Astrocyte (in vitro differentiated cells and primary cell): ENCODE data around the gene ZNF627. TPM values are rescaled to one million over a fixed set of nuclear protein-coding genes. Genes with fewer than 3 reads are reported as not detected.

Experiments
- DNase-seq: peaks from one replicate; pipeline ENCODE4 v3.0.0-alpha.2; 2010; ENCODE audit warnings: low read depth
- FAIRE-seq: peaks from 2 replicates; lab custom pipeline; 2011; peaks lifted over from hg19 to GRCh38; lab: Jason Lieb, UNC
- H2AFZ ChIP-seq: 2 replicates; pipeline ENCODE4 v1.6.0; 2012; ENCODE audit warnings: low read depth, low read length, inconsistent platforms
- H3K27ac ChIP-seq: 2 replicates; pipeline ENCODE4 v1.5.1; 2011; ENCODE audit warnings: low read depth, low read length, inconsistent platforms
- H3K27me3 ChIP-seq: 2 replicates; pipeline ENCODE4 v1.6.0; 2011; ENCODE audit warnings: low read length, inconsistent platforms; ENCODE audit not compliant: insufficient read depth
- H3K36me3 ChIP-seq: 2 replicates; pipeline ENCODE4 v1.5.1; 2011; ENCODE audit warnings: low read length, inconsistent platforms; ENCODE audit not compliant: insufficient read depth
- H3K4me1 ChIP-seq: 2 replicates; pipeline ENCODE4 v1.5.1; 2011; ENCODE audit warnings: low read length, inconsistent platforms; ENCODE audit not compliant: insufficient read depth
- H3K4me2 ChIP-seq: 2 replicates; pipeline ENCODE4 v1.6.0; 2012; ENCODE audit warnings: low read length, inconsistent platforms
- H3K4me3 ChIP-seq: 2 replicates; pipeline ENCODE4 v1.5.1; 2011; ENCODE audit warnings: low read depth, mild to moderate bottlenecking, low read length, inconsistent platforms; ENCODE audit not compliant: insufficient read depth
- H3K79me2 ChIP-seq: 2 replicates; pipeline ENCODE4 v1.6.0; 2012; ENCODE audit warnings: mild to moderate bottlenecking, low read length, inconsistent platforms; ENCODE audit not compliant: insufficient read depth
- H3K9ac ChIP-seq: 2 replicates; pipeline ENCODE4 v1.6.0; 2012; ENCODE audit warnings: mild to moderate bottlenecking, low read length, inconsistent platforms
- H3K9me3 ChIP-seq: 2 replicates; pipeline ENCODE4 v1.5.1; 2012; ENCODE audit warnings: low read depth, mild to moderate bottlenecking, low read length, inconsistent platforms; ENCODE audit not compliant: insufficient read depth
- H4K20me1 ChIP-seq: 2 replicates; pipeline ENCODE4 v1.6.0; 2012; ENCODE audit warnings: low read length, inconsistent platforms; ENCODE audit not compliant: insufficient read depth
- H3K27ac Mint-ChIP-seq: one replicate; pipeline ENCODE4 v1.8.0; 2021; ENCODE audit warnings: mild to moderate bottlenecking, mixed read lengths; ENCODE audit not compliant: unreplicated experiment
- H3K27me3 Mint-ChIP-seq: one replicate; pipeline ENCODE4 v1.8.0; 2021; ENCODE audit warnings: low read depth, mixed read lengths; ENCODE audit not compliant: unreplicated experiment
- H3K36me3 Mint-ChIP-seq: one replicate; pipeline ENCODE4 v1.8.0; 2021; ENCODE audit warnings: low read depth, mixed read lengths; ENCODE audit not compliant: unreplicated experiment
- H3K4me1 Mint-ChIP-seq: one replicate; pipeline ENCODE4 v1.8.0; 2021; ENCODE audit warnings: low read depth, mixed read lengths; ENCODE audit not compliant: unreplicated experiment
- H3K4me3 Mint-ChIP-seq: one replicate; pipeline ENCODE4 v1.8.0; 2021; ENCODE audit warnings: mild to moderate bottlenecking, moderate library complexity, mixed read lengths; ENCODE audit not compliant: unreplicated experiment
- H3K9me3 Mint-ChIP-seq: one replicate; pipeline ENCODE4 v1.8.0; 2021; ENCODE audit warnings: mild to moderate bottlenecking, mixed read lengths; ENCODE audit not compliant: unreplicated experiment
- EZH2 ChIP-seq: IDR thresholded peaks from 2 replicates; pipeline ENCODE4 v1.6.1; 2012; ENCODE audit warnings: mild to moderate bottlenecking, low read length, inconsistent platforms; ENCODE audit not compliant: insufficient read depth
- total RNA-seq: library from RNA; stranded (reverse); gene quantifications from 2 replicates; pipeline ENCODE4 v1.2.1, GENCODE V29; 2021
- TF ChIP-seq, protein P1 (sequence below): IDR thresholded peaks from 2 replicates; pipeline ENCODE4 v1.5.1; 2011; ENCODE audit warnings: low read depth, mild to moderate bottlenecking, inconsistent platforms, low read length, moderate library complexity; ENCODE audit not compliant: insufficient read depth

The ZNF627 gene
- total RNA-seq, 1 donor from 2014 or later: 20.5 TPM

DNA sequence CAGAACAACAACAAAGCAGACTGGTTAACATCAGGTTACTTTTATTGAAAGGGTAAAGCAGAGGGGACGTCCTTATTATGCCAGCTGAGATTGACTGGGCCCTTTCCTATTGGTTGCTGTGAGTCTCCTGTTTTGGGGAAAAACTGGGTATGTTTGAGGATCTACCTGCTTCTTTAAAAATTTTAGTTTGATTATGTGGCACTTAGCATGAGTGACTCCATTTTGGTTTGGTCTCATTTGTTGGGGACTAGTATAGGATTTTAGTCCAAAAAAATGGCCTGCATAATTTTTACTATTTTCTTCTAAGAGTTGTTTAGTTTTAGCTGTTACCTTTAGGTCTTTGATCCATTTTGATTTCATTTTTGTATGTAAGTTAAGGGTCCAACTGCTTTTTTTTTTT lies 14.4 kb downstream of the ZNF627 start:
- Histone ChIP-seq H3K36me3 (peaks cover 29% of the 10 kb centered on the region), H3K9me3 (peaks cover 21% of the 10 kb centered on the region)
- H3K9me3 Mint-ChIP-seq: peaks cover 14% of the 10 kb centered on the region

DNA sequence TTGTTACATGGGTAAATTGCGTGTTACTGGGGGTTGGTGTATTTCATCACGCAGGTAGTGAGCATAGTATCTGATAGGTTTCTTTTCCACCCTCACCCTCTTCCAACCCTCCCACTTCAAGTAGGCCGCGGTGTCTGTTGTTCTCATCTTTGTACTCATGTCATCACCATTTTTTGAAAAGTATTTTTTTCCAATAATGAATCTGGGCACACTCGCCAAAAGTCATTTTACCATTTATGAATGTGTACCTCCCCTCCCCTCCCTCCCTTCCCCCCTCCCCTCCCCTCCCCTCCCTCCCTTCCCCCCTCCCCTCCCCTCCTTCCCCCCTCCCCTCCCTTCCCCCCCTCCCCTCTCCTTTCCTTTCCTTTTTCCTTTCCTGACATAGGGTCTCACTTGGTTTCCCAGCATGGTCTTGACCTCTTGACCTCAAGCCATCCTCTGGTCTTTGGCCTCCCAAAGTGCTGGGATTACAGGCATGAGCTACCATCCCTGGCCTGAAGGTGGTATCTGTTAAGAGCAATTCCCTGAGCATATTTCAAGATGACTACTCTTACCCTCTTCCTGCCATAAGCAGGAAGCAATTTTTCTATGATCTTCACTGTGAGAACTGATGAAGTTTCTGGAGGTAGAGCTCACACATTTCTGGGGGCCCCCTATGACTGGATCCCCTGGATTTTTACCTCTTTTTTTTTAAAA lies 15.7 kb downstream of the ZNF627 start:
- DNase-seq (no peak), FAIRE-seq (no peak)
- H3K9me3 Mint-ChIP-seq: peaks cover 26% of the 10 kb centered on the region
- no peak overlapping the region for H3K4me2 ChIP-seq
- no peak overlapping the region for H3K4me3 ChIP-seq
- H3K27me3 ChIP-seq: no peaks in the 10 kb centered on the region
- peaks cover 66% of the 10 kb centered on the region for H3K79me2 ChIP-seq
- peaks cover 32% of the 10 kb centered on the region for H3K36me3 ChIP-seq
- H3K9ac ChIP-seq: no peak overlapping the region
- peaks cover 34% of the 10 kb centered on the region for H4K20me1 ChIP-seq
- H3K36me3 Mint-ChIP-seq: peaks cover 43% of the 10 kb centered on the region
- H3K4me1 Mint-ChIP-seq: no peaks in the 10 kb centered on the region
- no peak overlapping the region for H3K27ac Mint-ChIP-seq
- peaks cover 30% of the 10 kb centered on the region for H3K9me3 ChIP-seq
- no peak overlapping the region for H2AFZ ChIP-seq
- H3K4me3 Mint-ChIP-seq: no peak overlapping the region
- H3K27me3 Mint-ChIP-seq: no peaks in the 10 kb centered on the region
- TF ChIP-seq, protein P1, sequence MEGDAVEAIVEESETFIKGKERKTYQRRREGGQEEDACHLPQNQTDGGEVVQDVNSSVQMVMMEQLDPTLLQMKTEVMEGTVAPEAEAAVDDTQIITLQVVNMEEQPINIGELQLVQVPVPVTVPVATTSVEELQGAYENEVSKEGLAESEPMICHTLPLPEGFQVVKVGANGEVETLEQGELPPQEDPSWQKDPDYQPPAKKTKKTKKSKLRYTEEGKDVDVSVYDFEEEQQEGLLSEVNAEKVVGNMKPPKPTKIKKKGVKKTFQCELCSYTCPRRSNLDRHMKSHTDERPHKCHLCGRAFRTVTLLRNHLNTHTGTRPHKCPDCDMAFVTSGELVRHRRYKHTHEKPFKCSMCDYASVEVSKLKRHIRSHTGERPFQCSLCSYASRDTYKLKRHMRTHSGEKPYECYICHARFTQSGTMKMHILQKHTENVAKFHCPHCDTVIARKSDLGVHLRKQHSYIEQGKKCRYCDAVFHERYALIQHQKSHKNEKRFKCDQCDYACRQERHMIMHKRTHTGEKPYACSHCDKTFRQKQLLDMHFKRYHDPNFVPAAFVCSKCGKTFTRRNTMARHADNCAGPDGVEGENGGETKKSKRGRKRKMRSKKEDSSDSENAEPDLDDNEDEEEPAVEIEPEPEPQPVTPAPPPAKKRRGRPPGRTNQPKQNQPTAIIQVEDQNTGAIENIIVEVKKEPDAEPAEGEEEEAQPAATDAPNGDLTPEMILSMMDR: no peak
- no peak for TF ChIP-seq EZH2
- no peak overlapping the region for H3K27ac ChIP-seq
- no peaks in the 10 kb centered on the region for H3K4me1 ChIP-seq

More for the DNA sequence above, 14.4 kb downstream of the ZNF627 start:
- H3K4me3 Mint-ChIP-seq: no peak overlapping the region
- DNase-seq (no peak), FAIRE-seq (no peak)
- no peaks in the 10 kb centered on the region for H3K27me3 Mint-ChIP-seq
- Histone ChIP-seq H3K79me2 (peaks cover 72% of the 10 kb centered on the region), H4K20me1 (peaks cover 27% of the 10 kb centered on the region), H2AFZ (no peak overlapping the region), H3K27me3 (no peaks in the 10 kb centered on the region), H3K4me2 (no peak overlapping the region), H3K9ac (no peak overlapping the region), H3K4me3 (no peak overlapping the region), H3K4me1 (no peaks in the 10 kb centered on the region), H3K27ac (no peak overlapping the region)
- no peak overlapping the region for H3K27ac Mint-ChIP-seq
- peaks cover 42% of the 10 kb centered on the region for H3K36me3 Mint-ChIP-seq
- H3K4me1 Mint-ChIP-seq: no peaks in the 10 kb centered on the region
- TF ChIP-seq, protein P1: no peak
